Karpas-422 (cell line): ENCODE results near the gene C19orf44. TPM values are rescaled to one million over a fixed set of nuclear protein-coding genes. Genes with fewer than 3 reads are reported as not detected.

Source experiments
- DNase-seq: peaks from one replicate; pipeline ENCODE4 v3.0.0-alpha.2; 2015
- H2AFZ ChIP-seq: fragments of 200-600 bp; sonication (generic); 2 replicates; pipeline ENCODE4 v1.6.1; 2014; ENCODE audit warnings: antibody characterized with exemption, low read length, mixed read lengths
- H3K27ac ChIP-seq: fragments of 200-600 bp; sonication (generic); 2 replicates; pipeline ENCODE4 v1.5.1; 2014; ENCODE audit warnings: mild to moderate bottlenecking, low read length, moderate library complexity
- H3K27me3 ChIP-seq: fragments of 200-600 bp; sonication (generic); 2 replicates; pipeline ENCODE4 v1.6.1; 2014; ENCODE audit warnings: low read length, mixed read lengths
- H3K36me3 ChIP-seq: fragments of 200-600 bp; sonication (generic); 2 replicates; pipeline ENCODE4 v1.6.1; 2014; ENCODE audit warnings: low read length, mixed read lengths; ENCODE audit not compliant: insufficient read depth
- H3K4me1 ChIP-seq: fragments of 200-600 bp; sonication (generic); 2 replicates; pipeline ENCODE4 v1.6.1; 2014; ENCODE audit warnings: mild to moderate bottlenecking, low read length, mixed read lengths
- H3K4me2 ChIP-seq: fragments of 200-600 bp; sonication (generic); 2 replicates; pipeline ENCODE4 v1.6.1; 2014; ENCODE audit warnings: low read length, low read depth, mild to moderate bottlenecking; ENCODE audit not compliant: poor library complexity, severe bottlenecking
- H3K4me3 ChIP-seq: fragments of 200-600 bp; sonication (generic); 2 replicates; pipeline ENCODE4 v1.5.1; 2014; ENCODE audit warnings: mild to moderate bottlenecking, antibody characterized with exemption, low read length, mixed read lengths
- H3K79me2 ChIP-seq: fragments of 200-600 bp; sonication (generic); 2 replicates; pipeline ENCODE4 v1.6.1; 2014; ENCODE audit warnings: mild to moderate bottlenecking, low read length, mixed read lengths
- H3K9ac ChIP-seq: fragments of 200-600 bp; sonication (generic); 2 replicates; pipeline ENCODE4 v1.6.0; 2014; ENCODE audit warnings: low read length
- H3K9me2 ChIP-seq: fragments of 200-600 bp; sonication (generic), shearing (Covaris generic); replicated peaks from 2 replicates; pipeline ENCODE4 v1.6.0; 2014; ENCODE audit warnings: mild to moderate bottlenecking, low read length, moderate library complexity; ENCODE audit not compliant: insufficient read depth
- H3K9me3 ChIP-seq: fragments of 300-700, 200-600 bp; sonication (generic); 2 replicates; pipeline ENCODE4 v1.6.1; 2014; ENCODE audit warnings: low read length, mixed read lengths
- H4K20me1 ChIP-seq: fragments of 200-600 bp; sonication (generic); 2 replicates; pipeline ENCODE4 v1.6.1; 2014; ENCODE audit warnings: mild to moderate bottlenecking, antibody characterized with exemption, low read length, low read depth; ENCODE audit not compliant: insufficient read depth
- total RNA-seq: library from RNA; depleted of rRNA; stranded (reverse); fragments of >200 nt; shearing (Covaris generic); gene quantifications from 2 replicates; pipeline ENCODE4 v1.2.3, GENCODE V29; 2014; ENCODE audit warnings: low replicate concordance

The C19orf44 gene
- total RNA-seq, 1 experiment from 2014 or later = 4.7 TPM

DNA sequence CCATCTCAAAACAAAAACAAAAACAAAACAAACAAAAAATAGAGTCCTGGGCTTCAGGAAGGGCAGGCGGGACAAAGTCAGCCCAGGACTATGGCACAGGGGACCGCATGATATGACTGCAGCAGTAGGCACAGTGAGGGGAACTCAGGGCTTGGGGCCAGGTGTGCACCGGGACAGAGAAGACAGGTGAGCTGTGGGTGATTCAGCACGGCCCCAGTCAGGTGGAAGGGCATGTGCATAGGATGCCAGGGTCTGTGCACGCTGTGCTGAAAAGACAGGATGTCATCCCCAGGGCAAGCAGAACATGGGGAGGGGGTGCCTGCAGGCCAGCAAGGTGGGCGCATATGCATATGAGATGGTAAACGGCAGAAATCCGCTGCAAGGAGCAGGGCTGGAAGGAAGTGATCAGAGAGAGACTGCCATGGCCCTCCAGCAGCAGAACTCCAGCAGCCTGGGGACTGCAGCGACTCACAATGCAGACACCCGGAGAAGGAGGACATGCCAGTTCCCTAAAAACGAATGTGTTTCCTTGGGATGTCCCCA is 39.5 kb upstream of the C19orf44 start:
- Histone ChIP-seq H2AFZ (no peak overlapping the region), H4K20me1 (peaks cover 19% of the 10 kb centered on the region; the same call in 1 of the 2 replicates), H3K4me1 (peaks cover 63% of the 10 kb centered on the region), H3K9me2 (no peaks in the 10 kb centered on the region), H3K4me2 (peak overlapping the region; percentile 76), H3K9me3 (no peaks in the 10 kb centered on the region), H3K27me3 (no peaks in the 10 kb centered on the region), H3K27ac (peak overlapping the region; percentile 88), H3K36me3 (0 out of 2 replicates have a peak, but pooled peaks cover 2% of the 10 kb centered on the region), H3K4me3 (no peak overlapping the region), H3K9ac (peak overlapping the region; percentile 69), H3K79me2 (peaks cover 97% of the 10 kb centered on the region)
- no peak for DNase-seq

DNA sequence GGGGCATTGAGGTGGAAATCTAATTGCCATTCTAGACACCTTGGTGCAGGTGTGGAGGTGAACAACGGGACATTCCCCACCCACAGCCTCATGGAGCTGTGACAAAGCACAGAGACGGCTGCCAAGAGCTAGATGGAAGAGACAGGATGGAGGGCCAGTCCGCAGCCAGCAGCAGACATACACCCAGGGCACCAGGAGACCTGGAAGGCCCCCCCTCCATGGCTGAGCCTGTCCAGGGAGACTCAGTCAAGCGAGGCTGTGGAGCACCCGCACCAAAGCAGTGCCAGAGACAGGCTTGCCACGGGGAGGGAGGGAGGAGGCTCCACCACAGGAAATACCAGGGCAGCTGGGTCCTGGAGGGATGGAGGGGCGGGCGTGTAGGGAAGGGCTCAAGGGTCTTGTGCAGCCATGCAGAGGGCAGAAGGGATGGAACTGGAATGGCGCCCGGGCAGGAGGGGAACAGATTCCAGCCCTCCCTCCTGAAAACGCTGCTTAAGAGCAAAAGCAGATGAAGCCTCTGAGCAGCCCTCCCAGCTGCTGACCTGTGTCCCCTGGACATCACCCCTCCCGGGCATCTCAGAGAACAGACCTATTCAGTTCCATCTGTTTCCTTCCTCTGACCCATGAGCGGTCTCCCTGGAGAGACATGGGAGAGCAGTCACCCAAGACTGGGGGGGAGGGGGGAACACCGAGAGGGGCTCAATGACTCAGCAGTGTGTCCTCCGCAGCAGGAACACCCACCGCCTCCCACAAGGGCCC is 38.8 kb upstream of the C19orf44 start:
- Histone ChIP-seq H3K36me3 (0 out of 2 replicates have a peak, but pooled peaks cover 2% of the 10 kb centered on the region), H3K27me3 (no peaks in the 10 kb centered on the region), H3K27ac (peak overlapping the region; percentile 88), H3K9ac (peak overlapping the region; percentile 69), H3K9me2 (no peaks in the 10 kb centered on the region), H2AFZ (no peak overlapping the region), H3K4me3 (peak overlapping the region; percentile 56), H3K4me1 (peaks cover 63% of the 10 kb centered on the region), H3K79me2 (peaks cover 97% of the 10 kb centered on the region), H3K4me2 (peak overlapping the region; percentile 76), H3K9me3 (no peaks in the 10 kb centered on the region), H4K20me1 (peaks cover 22% of the 10 kb centered on the region; the same call in 1 of the 2 replicates)
- peak; percentile 58 for DNase-seq

DNA sequence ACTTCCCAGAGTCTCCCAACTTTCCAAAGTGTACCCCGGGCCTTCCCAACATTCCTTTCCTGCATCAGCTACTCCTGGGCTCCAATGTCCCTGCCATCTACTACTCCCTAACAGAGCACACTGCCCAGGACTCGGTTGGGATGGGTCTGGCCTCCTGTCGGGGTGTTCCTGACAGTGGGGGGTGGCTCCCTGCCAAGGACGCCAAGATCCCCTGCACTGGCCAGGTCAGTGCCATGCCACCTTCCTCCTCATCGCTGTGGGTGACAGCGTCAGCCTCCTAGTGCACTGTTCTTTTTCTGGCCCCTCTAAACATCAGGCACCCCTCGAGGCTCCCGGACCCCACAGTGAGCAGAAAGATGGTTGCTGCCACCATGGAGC is 38.3 kb upstream of the C19orf44 start:
- Histone ChIP-seq H3K4me2 (peak overlapping the region; percentile 76), H4K20me1 (peaks cover 23% of the 10 kb centered on the region; the same call in 1 of the 2 replicates), H3K36me3 (0 out of 2 replicates have a peak, but pooled peaks cover 2% of the 10 kb centered on the region), H3K4me1 (peaks cover 66% of the 10 kb centered on the region), H3K9ac (peak overlapping the region; percentile 69), H3K27ac (peak overlapping the region; percentile 88), H3K27me3 (no peaks in the 10 kb centered on the region), H2AFZ (no peak overlapping the region), H3K9me2 (no peaks in the 10 kb centered on the region), H3K9me3 (no peaks in the 10 kb centered on the region), H3K79me2 (peaks cover 98% of the 10 kb centered on the region), H3K4me3 (peak overlapping the region; percentile 56)
- DNase-seq = no peak

DNA sequence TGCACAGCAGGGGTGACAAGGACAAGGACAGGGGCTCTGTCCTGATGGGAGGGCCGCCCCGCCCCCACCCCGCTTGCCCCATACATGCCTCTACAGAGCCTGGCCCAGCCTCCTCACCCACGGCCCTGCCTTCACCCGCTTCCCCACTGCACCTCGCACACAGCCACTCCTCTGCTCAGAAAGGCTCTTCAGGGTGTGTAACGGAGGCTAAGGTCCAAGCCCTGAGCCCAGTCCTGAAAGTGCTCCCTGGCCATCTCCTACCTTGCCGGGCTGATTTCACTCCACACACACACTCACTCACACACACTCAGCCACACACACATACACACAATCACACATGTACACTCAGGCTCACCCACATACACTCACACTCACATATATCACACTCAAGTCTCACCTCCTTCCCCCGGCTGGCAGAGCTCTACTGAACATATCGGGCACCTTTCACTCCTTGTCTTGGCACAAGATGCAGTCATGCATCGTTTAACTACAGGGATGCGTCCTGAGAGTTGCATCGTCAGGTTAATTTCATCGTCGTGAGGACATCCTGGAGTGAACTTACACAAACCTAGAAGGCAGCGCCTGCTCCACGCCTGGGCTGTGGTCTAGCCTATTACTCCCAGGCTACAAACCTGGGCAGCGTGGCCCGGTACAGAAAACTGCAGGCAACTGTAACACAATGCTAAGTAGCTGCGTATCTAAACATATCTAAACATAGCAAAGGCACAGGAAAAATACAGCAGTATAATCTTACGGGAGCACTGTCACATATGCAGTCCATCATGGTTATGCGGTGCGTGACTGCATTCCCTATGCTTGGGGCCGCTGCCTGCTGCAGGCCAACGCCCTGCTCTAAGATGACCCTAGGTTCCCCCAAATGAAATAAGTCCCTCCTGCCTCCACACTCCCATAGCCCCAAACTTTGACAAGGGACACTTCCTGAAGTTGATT is 37.5 kb upstream of the C19orf44 start:
- peak overlapping the region; percentile 76 for H3K4me2 ChIP-seq
- H3K36me3 ChIP-seq = 0 out of 2 replicates have a peak, but pooled peaks cover 2% of the 10 kb centered on the region
- peaks cover 98% of the 10 kb centered on the region for H3K79me2 ChIP-seq
- peak overlapping the region; percentile 69 for H3K9ac ChIP-seq
- peaks cover 30% of the 10 kb centered on the region for H4K20me1 ChIP-seq
- H3K4me3 ChIP-seq = peak overlapping the region; percentile 56; the same call in 1 of the 2 replicates
- no peaks in the 10 kb centered on the region for H3K27me3 ChIP-seq
- no peaks in the 10 kb centered on the region for H3K9me3 ChIP-seq
- H3K9me2 ChIP-seq = no peaks in the 10 kb centered on the region
- peaks cover 73% of the 10 kb centered on the region for H3K4me1 ChIP-seq
- H2AFZ ChIP-seq = no peak overlapping the region
- peak; percentile 69 for DNase-seq
- H3K27ac ChIP-seq = peak overlapping the region; percentile 88

DNA sequence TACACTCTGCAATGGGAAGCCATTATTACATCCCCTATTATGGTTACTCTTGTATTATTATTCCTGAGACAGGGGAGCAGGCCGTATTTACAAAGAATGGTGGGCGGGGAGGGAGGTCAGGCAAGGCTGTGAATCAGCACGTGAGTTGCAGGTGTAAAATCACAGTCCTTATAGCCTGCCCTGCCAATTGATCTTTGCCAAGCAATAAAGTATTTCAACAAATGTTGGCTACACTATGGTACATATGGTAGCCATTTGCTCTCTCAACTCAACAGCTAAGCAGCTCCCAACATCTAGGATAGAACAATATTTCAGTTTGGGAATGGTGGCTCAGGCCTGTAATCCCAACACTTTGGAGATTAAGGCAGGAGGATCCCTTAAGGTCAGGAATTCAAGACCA is 36.5 kb upstream of the C19orf44 start:
- Histone ChIP-seq H4K20me1 (peaks cover 39% of the 10 kb centered on the region), H3K4me2 (peak overlapping the region; percentile 76)

DNA sequence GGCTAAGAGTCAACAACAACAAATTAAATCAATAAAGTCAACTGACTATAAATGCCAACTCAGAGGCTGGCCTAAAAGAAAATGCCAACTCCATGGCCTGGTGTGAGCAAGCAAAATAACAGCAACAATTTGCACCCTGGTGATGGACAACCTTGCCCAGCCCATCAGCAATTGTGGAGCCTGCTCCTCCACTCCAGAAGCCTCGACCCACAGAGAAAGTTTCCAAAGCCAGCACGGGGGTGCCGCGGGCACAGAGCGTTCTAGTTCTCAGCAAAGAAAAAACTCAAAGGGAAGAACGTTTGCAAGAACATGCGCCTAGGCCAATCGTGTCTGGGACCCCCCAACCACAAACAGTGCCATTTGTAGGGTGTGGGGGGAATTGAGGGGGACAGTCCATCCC is 35.7 kb upstream of the C19orf44 start:
- Histone ChIP-seq H3K4me3 (no peak overlapping the region), H3K27me3 (no peaks in the 10 kb centered on the region), H3K4me2 (peak overlapping the region; percentile 76), H3K9me3 (no peaks in the 10 kb centered on the region), H3K36me3 (0 out of 2 replicates have a peak, but pooled peaks cover 5% of the 10 kb centered on the region), H3K9ac (no peak overlapping the region), H3K4me1 (peaks cover 75% of the 10 kb centered on the region), H3K27ac (peak overlapping the region; percentile 88), H4K20me1 (peaks cover 41% of the 10 kb centered on the region), H3K9me2 (no peaks in the 10 kb centered on the region), H3K79me2 (peaks cover 98% of the 10 kb centered on the region), H2AFZ (no peak overlapping the region)
- DNase-seq = no peak

More for the DNA sequence above, 36.5 kb upstream of the C19orf44 start:
- no peaks in the 10 kb centered on the region for H3K9me2 ChIP-seq
- H3K4me3 ChIP-seq = peak overlapping the region; percentile 56; the same call in 1 of the 2 replicates
- H3K79me2 ChIP-seq = peaks cover 98% of the 10 kb centered on the region
- peaks cover 73% of the 10 kb centered on the region for H3K4me1 ChIP-seq
- no peaks in the 10 kb centered on the region for H3K27me3 ChIP-seq
- H2AFZ ChIP-seq = no peak overlapping the region
- no peaks in the 10 kb centered on the region for H3K9me3 ChIP-seq
- H3K9ac ChIP-seq = peak overlapping the region; percentile 69
- no peak for DNase-seq
- H3K36me3 ChIP-seq = 0 out of 2 replicates have a peak, but pooled peaks cover 2% of the 10 kb centered on the region
- peak overlapping the region; percentile 88 for H3K27ac ChIP-seq

DNA sequence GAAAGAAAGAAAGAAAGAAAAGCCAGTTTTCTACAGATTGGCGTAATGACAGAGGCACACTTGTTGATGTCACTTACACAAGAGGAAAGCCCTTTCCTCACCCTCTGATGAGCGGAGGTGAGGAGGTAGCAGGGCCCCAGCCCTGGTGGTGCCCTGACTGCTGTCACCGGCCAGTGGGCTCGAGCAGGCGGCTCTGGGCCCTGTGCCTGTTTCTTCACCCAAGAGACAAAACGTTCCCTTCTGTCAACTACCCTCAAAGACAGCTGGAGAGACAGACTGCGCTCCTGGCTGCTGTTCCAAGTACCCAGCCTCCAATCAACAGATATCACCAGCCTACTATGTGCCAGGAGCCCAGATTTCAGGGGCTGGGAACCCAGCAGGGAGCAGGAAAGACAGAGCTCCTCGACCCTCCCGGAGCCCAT is 34.6 kb upstream of the C19orf44 start:
- no peak for DNase-seq
- H3K36me3 ChIP-seq = 0 out of 2 replicates have a peak, but pooled peaks cover 7% of the 10 kb centered on the region
- no peak overlapping the region for H3K4me3 ChIP-seq
- H3K9ac ChIP-seq = no peak overlapping the region
- peaks cover 75% of the 10 kb centered on the region for H3K4me1 ChIP-seq
- H3K4me2 ChIP-seq = no peak overlapping the region
- H3K27me3 ChIP-seq = no peaks in the 10 kb centered on the region
- H4K20me1 ChIP-seq = peaks cover 46% of the 10 kb centered on the region
- H3K9me2 ChIP-seq = no peaks in the 10 kb centered on the region
- H3K9me3 ChIP-seq = no peaks in the 10 kb centered on the region
- H3K27ac ChIP-seq = peak overlapping the region; percentile 45
- no peak overlapping the region for H2AFZ ChIP-seq
- H3K79me2 ChIP-seq = peaks cover 98% of the 10 kb centered on the region
